Activated T-helper 1 cell treated with Interleukin-2 at 50 U/mL for 16 hours (primary cell): ENCODE data around the gene CELF3.
A peak's percentile ranks its signal among the peaks of the same experiment; 100 is the strongest.

Source experiments
- DNase-seq: peaks from one replicate; pipeline ENCODE4 v3.0.0-alpha.2; 2020; ENCODE audit warnings: low read depth

CELF3 gene

GRCh38 chr1:151720974-151721787 is 4.6 kb upstream of the CELF3 start, which contains the start of gene RIIAD1:
RIIAD1 (plus strand) TSS chr1:151721522; CDS start chr1:151721537, 15 bp downstream.
- peak; percentile 17 for DNase-seq

- DNase-seq, result no peak
Observed at GRCh38 chr1:151720554-151720953, 4.0 kb upstream of the CELF3 start.

DNA sequence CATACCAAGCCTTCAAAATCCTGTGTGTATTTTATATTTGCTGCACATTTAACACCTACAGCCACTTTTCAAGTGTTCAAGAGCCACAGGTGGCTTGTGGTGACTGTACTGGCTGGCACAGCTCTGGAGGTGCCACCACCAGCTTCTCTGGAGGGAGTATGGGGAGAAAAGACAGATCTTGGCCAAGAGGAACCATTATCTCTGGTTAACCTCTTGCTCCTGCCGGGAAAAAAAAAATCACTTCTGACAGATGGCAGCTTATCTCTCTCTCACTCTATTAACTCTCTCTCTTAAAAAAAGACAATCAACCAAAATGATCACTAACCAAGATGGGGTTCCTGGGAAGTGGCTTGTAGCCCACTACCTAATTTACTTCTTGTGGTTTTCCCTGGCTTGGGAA is 3.5 kb upstream of the CELF3 start:
- DNase-seq, result no peak

- no peak for DNase-seq
Observed at GRCh38 chr1:151718666-151719065, 2.1 kb upstream of the CELF3 start.

DNA sequence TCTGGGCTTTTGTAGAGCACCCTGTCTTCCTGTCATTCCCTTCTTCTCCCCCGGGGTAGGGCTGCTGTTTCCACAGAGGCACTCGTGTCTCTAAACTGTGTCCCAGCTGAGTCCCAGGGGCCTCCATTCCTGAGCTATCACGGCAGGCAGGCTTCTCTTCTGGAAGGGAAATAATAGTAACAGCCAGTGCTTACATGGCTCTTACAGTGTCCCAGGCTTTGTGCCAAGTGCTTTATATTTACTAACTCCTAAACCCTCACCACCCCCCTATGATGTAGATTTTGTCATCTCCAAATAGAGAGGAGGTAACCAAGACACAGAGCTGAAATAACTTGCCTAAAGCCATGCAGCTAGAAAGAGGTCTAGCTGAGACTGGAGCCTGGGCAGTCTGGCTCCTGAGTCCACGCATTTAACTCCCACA is 1.4 kb upstream of the CELF3 start:
- no peak for DNase-seq

DNA sequence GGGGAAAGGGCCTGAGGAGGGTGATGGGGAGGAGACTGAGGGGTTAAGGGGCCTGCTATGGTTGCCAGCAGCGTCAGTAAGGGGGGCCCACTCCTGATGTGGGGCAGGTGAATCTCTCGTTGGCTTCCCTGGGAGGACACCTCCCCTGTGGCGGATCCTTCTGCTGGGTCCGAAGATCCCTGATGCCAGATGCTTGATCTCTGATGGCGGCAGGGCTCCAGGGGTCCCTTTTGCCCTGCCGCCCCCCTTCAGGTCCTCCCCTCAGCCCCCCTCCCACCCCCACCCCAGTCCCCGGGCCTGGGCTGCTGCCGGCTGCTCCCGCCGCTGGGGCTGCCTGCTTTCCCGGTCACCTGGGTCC is 219 bp downstream of the CELF3 start:
- DNase-seq, result no peak

DNA sequence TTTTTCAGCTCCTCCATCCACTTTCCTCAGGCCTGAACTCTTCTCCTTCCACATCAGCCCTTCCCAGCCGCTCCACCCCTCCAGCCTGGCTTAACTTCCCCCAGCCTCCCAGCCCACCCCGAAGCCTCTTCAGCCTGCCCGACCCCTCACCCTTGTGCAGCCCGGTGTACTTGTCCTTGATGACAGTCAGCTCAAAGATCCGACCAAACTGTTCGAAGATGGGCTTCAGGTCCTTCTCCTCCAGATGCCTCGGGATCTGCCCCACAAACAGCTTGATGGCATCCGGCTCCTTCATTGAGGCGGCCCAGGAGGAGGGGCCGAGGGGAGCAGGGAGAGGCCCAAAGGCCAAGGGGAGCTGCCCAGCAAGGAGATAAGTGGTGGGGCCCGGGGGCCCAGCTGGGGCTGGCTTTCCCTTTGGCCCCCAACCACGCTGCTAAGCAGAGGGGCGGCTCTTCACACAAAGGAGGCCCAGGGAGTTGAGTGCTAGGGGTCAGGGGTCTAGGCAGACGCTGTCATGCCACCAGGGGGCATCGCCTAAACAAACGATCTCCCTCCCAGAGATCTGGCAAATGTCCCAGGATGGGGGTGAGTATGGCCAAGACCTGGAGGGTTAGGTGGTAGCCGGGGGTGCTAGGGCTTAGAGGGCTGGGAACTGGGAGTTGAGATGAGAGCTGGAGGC is 738 bp downstream of the CELF3 start:
- no peak for DNase-seq

GRCh38 chr1:151714820-151715725 is 1.5 kb downstream of the CELF3 start:
- no peak for DNase-seq

GRCh38 chr1:151713874-151714273 is 2.7 kb downstream of the CELF3 start:
- no peak for DNase-seq

- no peak for DNase-seq
Observed at GRCh38 chr1:151713044-151713443, 3.6 kb downstream of the CELF3 start.

GRCh38 chr1:151711951-151712350 is 4.7 kb downstream of the CELF3 start:
- DNase-seq, result no peak

GRCh38 chr1:151711044-151711800 is 5.4 kb downstream of the CELF3 start:
- no peak for DNase-seq

GRCh38 chr1:151710187-151710840 is 6.3 kb downstream of the CELF3 start:
- no peak for DNase-seq

- DNase-seq, result no peak
Observed at GRCh38 chr1:151708891-151709290, 7.7 kb downstream of the CELF3 start.

- no peak for DNase-seq
Observed at GRCh38 chr1:151707541-151708065, 9.0 kb downstream of the CELF3 start.

DNA sequence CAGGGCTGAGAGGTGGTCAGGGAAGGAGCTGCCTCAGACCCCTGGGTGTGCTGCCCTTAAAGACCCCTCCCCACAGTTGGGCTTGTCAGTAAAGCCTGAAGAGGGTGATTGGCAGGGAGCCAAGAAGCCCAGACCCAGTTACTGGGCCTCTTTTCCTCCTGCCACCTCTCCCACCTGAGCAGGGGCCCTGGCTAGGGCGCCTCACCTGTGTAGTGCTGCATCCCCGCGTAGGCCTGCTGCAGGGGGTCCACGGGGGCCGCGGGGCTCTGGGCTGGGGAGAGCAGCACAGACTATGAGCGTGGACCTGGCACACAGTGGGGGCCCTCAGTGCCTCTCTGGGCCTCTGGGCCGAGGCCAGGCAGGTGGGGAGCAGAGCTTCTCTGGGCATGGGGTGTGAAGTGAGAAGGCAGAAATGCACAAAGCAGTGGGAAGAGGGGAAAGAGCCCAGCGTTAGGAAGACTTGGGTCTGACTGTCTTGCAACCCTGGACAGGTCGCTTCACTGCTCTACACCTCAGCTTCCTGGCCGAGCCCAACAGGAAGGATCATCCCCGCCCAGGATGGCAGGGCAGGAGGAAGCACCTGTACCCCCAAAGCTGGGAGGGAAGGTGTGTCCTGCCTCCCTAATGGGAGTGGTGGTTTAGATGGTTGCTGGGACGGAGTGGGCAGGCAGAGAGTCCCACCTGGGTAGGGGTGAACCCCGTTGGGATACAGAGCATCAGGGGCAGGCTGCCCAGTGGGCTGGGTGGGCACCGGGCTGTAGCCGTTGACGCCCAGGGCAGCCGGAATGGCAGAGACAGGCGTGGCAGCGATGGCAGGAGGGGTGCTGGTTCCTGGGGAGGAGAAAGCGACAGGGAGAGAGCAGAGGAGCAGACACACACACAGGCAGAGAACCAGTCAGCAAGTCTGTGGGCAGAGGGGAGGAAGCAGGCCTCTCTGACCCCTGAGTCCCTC is 9.9 kb downstream of the CELF3 start:
- no peak for DNase-seq

DNA sequence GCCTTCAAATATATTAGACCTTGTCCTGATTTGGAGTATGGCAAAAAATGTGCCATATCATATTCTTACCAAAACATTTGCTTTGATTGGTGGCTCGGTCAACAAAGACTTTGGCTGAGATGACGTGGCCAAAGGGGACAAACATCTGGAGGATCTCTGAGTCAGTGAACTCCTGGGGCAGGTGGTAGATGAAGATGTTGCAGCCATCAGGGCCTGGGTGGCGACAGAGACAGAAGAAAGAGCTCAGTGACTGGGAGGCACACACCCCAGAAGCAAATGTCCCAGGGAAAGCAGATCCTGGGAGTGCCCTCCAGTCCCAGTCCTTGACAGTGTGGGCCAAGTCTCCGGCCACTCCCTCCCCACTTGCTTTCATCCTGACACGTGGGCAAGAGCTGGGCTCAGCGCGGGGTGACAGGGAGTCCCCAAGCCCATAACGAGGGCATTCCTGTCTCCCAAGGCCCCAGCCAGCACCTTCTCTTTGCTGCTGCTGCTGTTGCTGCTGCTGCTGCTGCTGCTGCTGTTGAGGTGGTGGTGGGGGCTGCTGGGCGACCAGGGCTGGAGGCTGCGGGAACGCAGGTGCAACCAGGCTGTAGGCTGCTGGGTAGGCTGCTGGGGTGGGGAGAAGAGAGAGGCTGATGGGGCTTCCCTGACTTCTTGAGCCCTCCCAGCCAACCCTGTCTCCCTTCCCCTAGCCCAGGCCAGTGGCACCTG is 10.7 kb downstream of the CELF3 start:
- DNase-seq, result no peak

GRCh38 chr1:151705146-151705545 is 11.5 kb downstream of the CELF3 start:
- no peak for DNase-seq

GRCh38 chr1:151704246-151704645 is 12.4 kb downstream of the CELF3 start:
- no peak for DNase-seq
